Endothelial cell of umbilical vein (primary cell): Measurements from ENCODE around the gene SGSM2. TPM values are rescaled to one million over a fixed set of nuclear protein-coding genes. Genes with fewer than 3 reads are reported as not detected.

Source experiments
- BruUV-seq: library from RNA; stranded (reverse); fragments of 400-500 nt; replicated peaks from 2 replicates; lab custom pipeline; 2021; lab: Mats Ljungman, UMichigan
- CTCF ChIA-PET: fragments of 300-600, 350-600 bp; sonication (Branson Sonifier 250); formaldehyde crosslinking; loops from one replicate; lab custom pipeline; 2021; ENCODE audit warnings: antibody characterized with exemption, inconsistent platforms; lab: Charles Lee
- POLR2A ChIA-PET: fragments of 300-600, 350-600 bp; sonication (Branson Sonifier 250); formaldehyde crosslinking; loops from one replicate; lab custom pipeline; 2021; ENCODE audit warnings: antibody characterized with exemption, inconsistent platforms; lab: Charles Lee
- DNase-seq: peaks from one replicate; pipeline ENCODE4 v3.0.0-alpha.2; 2011; ENCODE audit warnings: low read depth, low spot score
- FAIRE-seq: peaks from 2 replicates; lab custom pipeline; 2011; peaks lifted over from hg19 to GRCh38; lab: Jason Lieb, UNC
- H2AFZ ChIP-seq: 2 replicates; pipeline ENCODE4 v1.6.0; 2012; ENCODE audit warnings: low read depth, low read length, control low read depth, inconsistent platforms
- H3K27ac ChIP-seq: 2 replicates; pipeline ENCODE4 v1.5.1; 2011; ENCODE audit warnings: low read depth, mild to moderate bottlenecking, control low read depth, low read length, moderate library complexity; ENCODE audit not compliant: insufficient read depth
- H3K27me3 ChIP-seq, 2 experiments: 2 replicates each; pipeline versions ENCODE4 v1.6.0 to v1.6.1; 2011; ENCODE audit warnings: low read length in 2 of 2, mixed read lengths in 1 of 2; ENCODE audit not compliant: control insufficient read depth in 2 of 2, insufficient read depth in 2 of 2
- H3K36me3 ChIP-seq, 2 experiments: 2 replicates in 1 of 2; 3 replicates in 1 of 2; pipeline ENCODE4 v1.5.1; 2011; ENCODE audit warnings: low read length in 2 of 2, mild to moderate bottlenecking in 1 of 2, moderate library complexity in 1 of 2; ENCODE audit not compliant: control insufficient read depth in 2 of 2, insufficient read depth in 2 of 2; ENCODE audit errors: extremely low read depth in 1 of 2
- H3K4me1 ChIP-seq: 3 replicates; pipeline ENCODE4 v1.5.1; 2011; ENCODE audit warnings: mild to moderate bottlenecking, low read length; ENCODE audit not compliant: control insufficient read depth, insufficient read depth; ENCODE audit errors: extremely low read depth
- H3K4me2 ChIP-seq: 2 replicates; pipeline ENCODE4 v1.6.1; 2011; ENCODE audit warnings: low read length, control low read depth, mixed read lengths; ENCODE audit not compliant: insufficient read depth
- H3K4me3 ChIP-seq, 3 experiments: fragments of 200-600 bp in 1 of 3; sonication (generic), shearing (Covaris generic) in 1 of 3; replicated peaks in 1 of 3; 2 replicates each; pipeline ENCODE4 v1.5.1; 2011 to 2016; ENCODE audit warnings: control low read depth in 3 of 3, low read length in 3 of 3, mild to moderate bottlenecking in 2 of 3, inconsistent platforms in 1 of 3, low read depth in 1 of 3, moderate library complexity in 1 of 3; ENCODE audit not compliant: insufficient read depth in 1 of 3
- H3K79me2 ChIP-seq: 2 replicates; pipeline ENCODE4 v1.6.0; 2012; ENCODE audit warnings: low read length, inconsistent platforms; ENCODE audit not compliant: control insufficient read depth, insufficient read depth
- H3K9ac ChIP-seq: replicated peaks from 2 replicates; pipeline ENCODE3; 2011; ENCODE audit warnings: low read length, control low read depth; ENCODE audit not compliant: insufficient read depth; ENCODE audit errors: extremely low read depth
- H3K9me1 ChIP-seq: replicated peaks from 3 replicates; pipeline ENCODE4 v1.6.0; 2011; ENCODE audit warnings: mild to moderate bottlenecking, low read length; ENCODE audit not compliant: control insufficient read depth, insufficient read depth; ENCODE audit errors: extremely low read depth
- H3K9me3 ChIP-seq: replicated peaks from 2 replicates; pipeline ENCODE4 v1.5.1; 2012; ENCODE audit warnings: low read length, inconsistent platforms; ENCODE audit not compliant: control insufficient read depth, insufficient read depth
- H4K20me1 ChIP-seq: replicated peaks from 2 replicates; pipeline ENCODE3; 2011; ENCODE audit warnings: mild to moderate bottlenecking, low read length; ENCODE audit not compliant: control insufficient read depth, insufficient read depth; ENCODE audit errors: extremely low read depth
- EZH2 ChIP-seq: IDR thresholded peaks from 2 replicates; pipeline ENCODE4 v1.6.1; 2012; ENCODE audit warnings: borderline replicate concordance, low read depth, mild to moderate bottlenecking, moderate library complexity, low read length, inconsistent platforms; ENCODE audit not compliant: severe bottlenecking
- FOS ChIP-seq: IDR thresholded peaks from 2 replicates; pipeline ENCODE4 v1.6.1; 2011; ENCODE audit warnings: mild to moderate bottlenecking, low read length, moderate library complexity, borderline replicate concordance; ENCODE audit not compliant: insufficient read depth
- GATA2 ChIP-seq: IDR thresholded peaks from 2 replicates; pipeline ENCODE4 v1.7.0; 2011; ENCODE audit warnings: low read depth, mild to moderate bottlenecking, moderate library complexity, mixed read lengths, low read length; ENCODE audit not compliant: insufficient read length, insufficient read depth
- JUN ChIP-seq: IDR thresholded peaks from 2 replicates; pipeline ENCODE4 v1.6.1; 2011; ENCODE audit warnings: borderline replicate concordance, low read depth; ENCODE audit not compliant: insufficient read length, insufficient read depth
- MYC ChIP-seq: IDR thresholded peaks from one replicate; pipeline ENCODE4 v1.6.1; 2011; ENCODE audit warnings: mild to moderate bottlenecking, low read depth, low read length
- POLR2A ChIP-seq: IDR thresholded peaks from 2 replicates; pipeline ENCODE4 v1.6.1; 2012; ENCODE audit warnings: low read depth, mild to moderate bottlenecking, control low read depth, low read length
- POLR2AphosphoS5 ChIP-seq: IDR thresholded peaks from 2 replicates; pipeline ENCODE4 v1.6.1; 2012; ENCODE audit warnings: low read depth, mild to moderate bottlenecking, control low read depth, low read length, moderate library complexity; ENCODE audit not compliant: insufficient read depth
- dilution Hi-C: fragments of 300-500 bp; cut with MboI; formaldehyde crosslinking; loops from one replicate; pipeline ENCODE4 v1.15.0; 2019; ENCODE audit warnings: low sequenced_read_pairs; ENCODE audit not compliant: extremely low pct_ligation_motif_present
- intact Hi-C: fragments of 100-400 bp; cut with micrococcal nuclease; formaldehyde crosslinking; loops from one replicate; pipeline ENCODE4 v1.10.0; 2022
- polyA plus RNA-seq, 4 experiments: library from polyadenylated mRNA; depleted of rRNA in 3 of 4; stranded (reverse) in 3 of 4; unstranded in 1 of 4; fragments of >200 nt; gene quantifications; 2 replicates each; pipeline versions ENCODE4 v1.2.1 to v1.2.3, GENCODE V29; 2011 to 2012; ENCODE audit warnings: missing spikeins in 1 of 4
- total RNA-seq: library from RNA; stranded (reverse); gene quantifications from 2 replicates; pipeline ENCODE4 v1.2.3, GENCODE V29; 2021
- TF ChIP-seq, protein P1 (sequence below): IDR thresholded peaks from 2 replicates; pipeline ENCODE4 v1.6.1; 2011; ENCODE audit not compliant: insufficient read depth, insufficient read length
- TF ChIP-seq, protein P2 (sequence below), 2 donors: IDR thresholded peaks; 1 replicate in 1 of 2; 2 replicates in 1 of 2; pipeline ENCODE4 v1.5.1; 2011; ENCODE audit warnings: low read length in 2 of 2, mild to moderate bottlenecking in 2 of 2, moderate library complexity in 2 of 2, control low read depth in 1 of 2, inconsistent platforms in 1 of 2, low read depth in 1 of 2; ENCODE audit not compliant: insufficient read depth in 1 of 2; ENCODE audit errors: extremely low read depth in 1 of 2

Gene SGSM2
- total and polyA plus RNA-seq, 2 donors (not counting 3 experiments of a cell fraction or from before 2014, with no cell fraction given), result 61.6 to 94.5 TPM

DNA sequence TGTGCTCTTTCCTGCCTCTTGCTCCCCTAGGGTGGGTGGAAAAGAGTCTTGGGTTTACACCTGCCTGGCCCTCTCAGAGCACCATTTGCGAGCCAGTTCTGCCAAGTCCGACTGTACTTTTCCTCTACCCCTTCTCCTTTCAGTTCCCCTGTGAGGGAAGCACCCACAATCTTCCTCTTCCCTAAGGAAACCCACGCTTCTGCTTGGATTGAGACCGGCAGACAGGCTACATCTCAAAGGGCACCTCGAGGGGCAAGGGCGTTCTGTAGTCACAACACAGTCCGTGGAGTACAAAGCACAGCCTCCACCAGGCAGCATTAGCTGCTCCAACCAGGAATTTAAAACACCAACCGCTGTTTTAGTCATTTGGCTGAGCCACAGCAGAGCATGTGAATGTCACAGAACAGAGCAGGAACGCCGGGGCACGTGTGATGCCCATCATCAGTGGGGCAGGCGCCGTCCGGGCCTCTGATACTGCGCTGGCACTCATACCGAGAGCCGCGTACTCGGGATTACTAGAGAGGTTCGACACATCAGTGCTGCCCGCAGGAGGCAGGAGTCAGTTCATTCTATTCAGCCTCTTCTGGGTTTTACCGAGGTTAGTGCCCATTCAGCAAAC is 77.3 kb downstream of the SGSM2 start:
- dilution Hi-C loops (no loop called here), intact Hi-C loops (loop anchor here (5.0 to 10.0 kb wide), 2 partner anchors 260 to 362 kb away; no protein-coding TSS in a partner anchor)
- Histone ChIP-seq H3K9ac (no peak overlapping the region), H3K9me3 (no peaks in the 10 kb centered on the region), H3K27ac (no peak overlapping the region), H3K79me2 (no peaks in the 10 kb centered on the region), H3K9me1 (no peaks in the 10 kb centered on the region), H3K27me3 (no peaks in the 10 kb centered on the region), H2AFZ (no peak overlapping the region), H3K36me3 (peaks cover 3 to 9% of the 10 kb centered on the region in 2 experiments), H3K4me2 (no peak overlapping the region), H3K4me3 (no peak overlapping the region), H4K20me1 (no peaks in the 10 kb centered on the region), H3K4me1 (no peaks in the 10 kb centered on the region)
- no peak for TF ChIP-seq POLR2A
- TF ChIP-seq, protein P1, sequence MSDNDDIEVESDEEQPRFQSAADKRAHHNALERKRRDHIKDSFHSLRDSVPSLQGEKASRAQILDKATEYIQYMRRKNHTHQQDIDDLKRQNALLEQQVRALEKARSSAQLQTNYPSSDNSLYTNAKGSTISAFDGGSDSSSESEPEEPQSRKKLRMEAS, result no peak
- no peak for TF ChIP-seq MYC
- TF ChIP-seq EZH2, result no peak
- no peak for TF ChIP-seq FOS
- TF ChIP-seq POLR2AphosphoS5, result no peak
- no peak for TF ChIP-seq JUN
- TF ChIP-seq, protein P2, sequence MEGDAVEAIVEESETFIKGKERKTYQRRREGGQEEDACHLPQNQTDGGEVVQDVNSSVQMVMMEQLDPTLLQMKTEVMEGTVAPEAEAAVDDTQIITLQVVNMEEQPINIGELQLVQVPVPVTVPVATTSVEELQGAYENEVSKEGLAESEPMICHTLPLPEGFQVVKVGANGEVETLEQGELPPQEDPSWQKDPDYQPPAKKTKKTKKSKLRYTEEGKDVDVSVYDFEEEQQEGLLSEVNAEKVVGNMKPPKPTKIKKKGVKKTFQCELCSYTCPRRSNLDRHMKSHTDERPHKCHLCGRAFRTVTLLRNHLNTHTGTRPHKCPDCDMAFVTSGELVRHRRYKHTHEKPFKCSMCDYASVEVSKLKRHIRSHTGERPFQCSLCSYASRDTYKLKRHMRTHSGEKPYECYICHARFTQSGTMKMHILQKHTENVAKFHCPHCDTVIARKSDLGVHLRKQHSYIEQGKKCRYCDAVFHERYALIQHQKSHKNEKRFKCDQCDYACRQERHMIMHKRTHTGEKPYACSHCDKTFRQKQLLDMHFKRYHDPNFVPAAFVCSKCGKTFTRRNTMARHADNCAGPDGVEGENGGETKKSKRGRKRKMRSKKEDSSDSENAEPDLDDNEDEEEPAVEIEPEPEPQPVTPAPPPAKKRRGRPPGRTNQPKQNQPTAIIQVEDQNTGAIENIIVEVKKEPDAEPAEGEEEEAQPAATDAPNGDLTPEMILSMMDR (IDR thresholded peaks at IDR 0.05; ENCODE audit: extremely low read depth in 1 of 2, insufficient read depth in 1 of 2, low read depth in 1 of 2, low read length in 2 of 2), result no peak
- TF ChIP-seq GATA2, result no peak
- no peak for FAIRE-seq
- BruUV-seq, result no TSS peak
- ChIA-PET POLR2A (no interaction called here), CTCF (interaction anchor here (1.0 to 10.8 kb wide), 7 partner anchors 14 to 598 kb away, joined by 3 to 909 read pairs (median 15); partner anchors contain the start of genes MNT and TSR1)
- DNase-seq, result no peak
